ENCODE results near the gene ATP6V0A4. TPM values are rescaled to one million over a fixed set of nuclear protein-coding genes. Genes with fewer than 3 reads are reported as not detected.

The ATP6V0A4 gene
- total RNA-seq, 1 donor from 2014 or later = not detected

- H3K4me1 ChIP-seq = no peaks in the 10 kb centered on the region
- no peak overlapping the region for H3K4me3 ChIP-seq
- peaks cover 40% of the 10 kb centered on the region for H3K27me3 ChIP-seq (ENCODE audit: low read depth)
- no peak overlapping the region for H3K27ac ChIP-seq (replicated peaks)
- H3K36me3 ChIP-seq = no peaks in the 10 kb centered on the region
- TF ChIP-seq CTCF (IDR thresholded peaks at IDR 0.05; ENCODE audit: borderline replicate concordance) = no peak
- intact Hi-C loops (cut with micrococcal nuclease) = no loop called here
- DNase-seq = no peak
- H3K9me3 ChIP-seq (replicated peaks) = peaks cover 14% of the 10 kb centered on the region
These were observed 12.2 kb downstream of the ATP6V0A4 start for GRCh38 chr7:138785587-138786437.

GRCh38 chr7:138784692-138785091 is 13.3 kb downstream of the ATP6V0A4 start:
- Histone ChIP-seq H3K9me3 (replicated peaks) (peaks cover 7% of the 10 kb centered on the region), H3K27ac (replicated peaks) (no peak overlapping the region), H3K4me3 (no peak overlapping the region), H3K27me3 (ENCODE audit: low read depth) (peaks cover 40% of the 10 kb centered on the region), H3K4me1 (no peaks in the 10 kb centered on the region), H3K36me3 (no peaks in the 10 kb centered on the region)
- intact Hi-C loops (cut with micrococcal nuclease) = no loop called here
- TF ChIP-seq CTCF (IDR thresholded peaks at IDR 0.05; ENCODE audit: borderline replicate concordance) = no peak
- DNase-seq = no peak

GRCh38 chr7:138781004-138781403 is 17.0 kb downstream of the ATP6V0A4 start:
- Histone ChIP-seq H3K36me3 (no peaks in the 10 kb centered on the region), H3K27ac (replicated peaks) (no peak overlapping the region), H3K9me3 (replicated peaks) (no peaks in the 10 kb centered on the region), H3K27me3 (ENCODE audit: low read depth) (peaks cover 19% of the 10 kb centered on the region), H3K4me3 (no peak overlapping the region), H3K4me1 (no peaks in the 10 kb centered on the region)
- no peak for TF ChIP-seq CTCF (IDR thresholded peaks at IDR 0.05; ENCODE audit: borderline replicate concordance)
- DNase-seq = no peak
- intact Hi-C loops (cut with micrococcal nuclease) = no loop called here

GRCh38 chr7:138776166-138776833 is 21.7 kb downstream of the ATP6V0A4 start:
- Histone ChIP-seq H3K4me3 (no peak overlapping the region), H3K36me3 (no peaks in the 10 kb centered on the region), H3K27ac (replicated peaks) (no peak overlapping the region), H3K9me3 (replicated peaks) (no peaks in the 10 kb centered on the region), H3K4me1 (no peaks in the 10 kb centered on the region), H3K27me3 (ENCODE audit: low read depth) (peaks cover 25% of the 10 kb centered on the region)
- intact Hi-C loops (cut with micrococcal nuclease) = no loop called here
- TF ChIP-seq CTCF (IDR thresholded peaks at IDR 0.05; ENCODE audit: borderline replicate concordance) = no peak
- DNase-seq = no peak

GRCh38 chr7:138773817-138774216 is 24.2 kb downstream of the ATP6V0A4 start:
- TF ChIP-seq CTCF (IDR thresholded peaks at IDR 0.05; ENCODE audit: borderline replicate concordance) = no peak
- peaks cover 25% of the 10 kb centered on the region for H3K27me3 ChIP-seq (ENCODE audit: low read depth)
- H3K9me3 ChIP-seq (replicated peaks) = no peaks in the 10 kb centered on the region
- DNase-seq = no peak
- no peaks in the 10 kb centered on the region for H3K4me1 ChIP-seq
- intact Hi-C loops (cut with micrococcal nuclease) = no loop called here
- H3K4me3 ChIP-seq = no peak overlapping the region
- no peaks in the 10 kb centered on the region for H3K36me3 ChIP-seq
- H3K27ac ChIP-seq (replicated peaks) = no peak overlapping the region
